GM19023 (cell line): ENCODE results near the gene RFC1.
A peak's percentile ranks its signal among the peaks of the same experiment; 100 is the strongest.
"Not testable (repeated sequence)": the region's sequence is repeated elsewhere in the genome, so short reads cannot be mapped to it uniquely, and the experiment has no call there.

Experiments
- ATAC-seq: cut with Tn5 transposase; IDR thresholded peaks from one replicate; pipeline ENCODE4 v1.9.1; 2021; ENCODE audit warnings: mild to moderate bottlenecking, moderate library complexity; ENCODE audit not compliant: unreplicated experiment

RFC1 gene

GRCh38 chr4:39353478-39354253, 12.5 kb downstream of the RFC1 start:
- ATAC-seq: peak; percentile 71

GRCh38 chr4:39353149-39353477, 13.0 kb downstream of the RFC1 start:
- ATAC-seq: not testable (repeated sequence)

- ATAC-seq: no peak
Measured at GRCh38 chr4:39349326-39349725, 16.8 kb downstream of the RFC1 start.

GRCh38 chr4:39348371-39349315, 17.5 kb downstream of the RFC1 start:
- ATAC-seq: no peak

- ATAC-seq: no peak
Measured at GRCh38 chr4:39346856-39347519, 19.2 kb downstream of the RFC1 start.

- no peak for ATAC-seq
Measured at GRCh38 chr4:39342731-39343130, 23.4 kb downstream of the RFC1 start.

GRCh38 chr4:39341075-39341725, 25.0 kb downstream of the RFC1 start:
- no peak for ATAC-seq

GRCh38 chr4:39339968-39340367, 26.2 kb downstream of the RFC1 start:
- no peak for ATAC-seq

GRCh38 chr4:39337841-39338240, 28.3 kb downstream of the RFC1 start:
- ATAC-seq: no peak

- ATAC-seq: no peak
Measured at GRCh38 chr4:39335566-39335965, 30.6 kb downstream of the RFC1 start.

GRCh38 chr4:39331191-39331590, 35.0 kb downstream of the RFC1 start:
- ATAC-seq: no peak

GRCh38 chr4:39330353-39330752, 35.8 kb downstream of the RFC1 start:
- ATAC-seq: no peak

- no peak for ATAC-seq
Measured at GRCh38 chr4:39326468-39326977, 39.6 kb downstream of the RFC1 start.

GRCh38 chr4:39324897-39325613, 41.1 kb downstream of the RFC1 start:
- no peak for ATAC-seq

GRCh38 chr4:39324446-39324845, 41.7 kb downstream of the RFC1 start:
- no peak for ATAC-seq

- ATAC-seq: no peak
Measured at GRCh38 chr4:39323821-39324220, 42.3 kb downstream of the RFC1 start.

- no peak for ATAC-seq
Measured at GRCh38 chr4:39320381-39321115, 45.6 kb downstream of the RFC1 start.

- no peak for ATAC-seq
Measured at GRCh38 chr4:39319676-39320075, 46.5 kb downstream of the RFC1 start.

- ATAC-seq: no peak
Measured at GRCh38 chr4:39312816-39313215, 53.3 kb downstream of the RFC1 start.
